Colonic mucosa (tissue), 4 donors: ENCODE data around the gene ARMC3. TPM values are rescaled to one million over a fixed set of nuclear protein-coding genes. Genes with fewer than 3 reads are reported as not detected.
"Not testable (repeated sequence)": the region's sequence is repeated elsewhere in the genome, so short reads cannot be mapped to it uniquely, and the experiment has no call there.

Experiments used
- DNase-seq: peaks from one replicate; pipeline ENCODE4 v3.0.0-alpha.2; 2020
- H3K27ac ChIP-seq: fragments of 200-600 bp; one replicate; pipeline ENCODE4 v1.8.0; 2021
- H3K27me3 ChIP-seq: fragments of 200-600 bp; one replicate; pipeline ENCODE4 v1.8.0; 2021
- H3K36me3 ChIP-seq: fragments of 200-600 bp; one replicate; pipeline ENCODE4 v1.8.0; 2021
- H3K4me1 ChIP-seq: fragments of 200-600 bp; one replicate; pipeline ENCODE4 v1.8.0; 2021; ENCODE audit warnings: mild to moderate bottlenecking
- H3K4me3 ChIP-seq: fragments of 200-600 bp; one replicate; pipeline ENCODE4 v1.8.0; 2021
- H3K9ac ChIP-seq, 2 donors: one replicate each; pipeline ENCODE4 v1.7.0; 2013; ENCODE audit warnings: control low read depth in 2 of 2, low read depth in 2 of 2, low read length in 2 of 2
- H3K9me3 ChIP-seq: fragments of 200-600 bp; one replicate; pipeline ENCODE4 v1.8.0; 2021
- CTCF ChIP-seq: fragments of 200-600 bp; IDR thresholded peaks from one replicate; pipeline ENCODE4 v1.8.0; 2022; ENCODE audit warnings: antibody characterized with exemption, mild to moderate bottlenecking
- intact Hi-C: fragments of 100-400 bp; cut with DNase I; formaldehyde crosslinking; loops from one replicate; pipeline ENCODE4 v1.14.1; 2022
- total RNA-seq, 2 donors: library from RNA; stranded (reverse); fragmentation: NEBNext Ultra II Directional in 1 of 2; extraction: Animal tissue kit (Norgen Biotek cat#: 25700) in 1 of 2; gene quantifications; one replicate each; pipeline ENCODE4 v1.2.1, GENCODE V29; 2021
- donor health status: healthy.
- donor health status: DM: no; HTN: no; CAD: no.
- donor health status: DM: no; HTN: no; CAD: no.

The ARMC3 gene
- total RNA-seq, 2 donors from 2014 or later = not detected

GRCh38 chr10:22897371-22897770 is 30.5 kb upstream of the ARMC3 start:
- no peak for TF ChIP-seq CTCF
- no peaks in the 10 kb centered on the region for H3K9me3 ChIP-seq
- H3K27me3 ChIP-seq = no peaks in the 10 kb centered on the region
- H3K4me1 ChIP-seq = no peaks in the 10 kb centered on the region
- no peaks in the 10 kb centered on the region for H3K36me3 ChIP-seq
- intact Hi-C loops = no loop called here
- H3K9ac ChIP-seq = no peak overlapping the region
- DNase-seq = no peak
- H3K4me3 ChIP-seq = no peak overlapping the region
- no peak overlapping the region for H3K27ac ChIP-seq

GRCh38 chr10:22899307-22899706 is 28.5 kb upstream of the ARMC3 start:
- Histone ChIP-seq H3K27me3 (no peaks in the 10 kb centered on the region), H3K4me1 (no peaks in the 10 kb centered on the region), H3K27ac (no peak overlapping the region), H3K4me3 (no peak overlapping the region), H3K36me3 (no peaks in the 10 kb centered on the region), H3K9me3 (no peaks in the 10 kb centered on the region), H3K9ac (no peak overlapping the region)
- no peak for TF ChIP-seq CTCF
- no peak for DNase-seq
- intact Hi-C loops = no loop called here

GRCh38 chr10:22899775-22900174 is 28.1 kb upstream of the ARMC3 start:
- Histone ChIP-seq H3K27me3 (no peaks in the 10 kb centered on the region), H3K36me3 (no peaks in the 10 kb centered on the region), H3K9me3 (no peaks in the 10 kb centered on the region), H3K27ac (no peak overlapping the region), H3K4me3 (no peak overlapping the region), H3K4me1 (no peaks in the 10 kb centered on the region), H3K9ac (no peak overlapping the region)
- no peak for TF ChIP-seq CTCF
- DNase-seq = no peak
- intact Hi-C loops = no loop called here

- Histone ChIP-seq H3K4me3 (no peak overlapping the region), H3K9me3 (no peaks in the 10 kb centered on the region), H3K9ac (no peak overlapping the region), H3K4me1 (no peaks in the 10 kb centered on the region), H3K27me3 (no peaks in the 10 kb centered on the region), H3K36me3 (no peaks in the 10 kb centered on the region), H3K27ac (no peak overlapping the region)
- DNase-seq = no peak
- TF ChIP-seq CTCF = no peak
- intact Hi-C loops = no loop called here
Observed at GRCh38 chr10:22900841-22901601, 26.8 kb upstream of the ARMC3 start.

DNA sequence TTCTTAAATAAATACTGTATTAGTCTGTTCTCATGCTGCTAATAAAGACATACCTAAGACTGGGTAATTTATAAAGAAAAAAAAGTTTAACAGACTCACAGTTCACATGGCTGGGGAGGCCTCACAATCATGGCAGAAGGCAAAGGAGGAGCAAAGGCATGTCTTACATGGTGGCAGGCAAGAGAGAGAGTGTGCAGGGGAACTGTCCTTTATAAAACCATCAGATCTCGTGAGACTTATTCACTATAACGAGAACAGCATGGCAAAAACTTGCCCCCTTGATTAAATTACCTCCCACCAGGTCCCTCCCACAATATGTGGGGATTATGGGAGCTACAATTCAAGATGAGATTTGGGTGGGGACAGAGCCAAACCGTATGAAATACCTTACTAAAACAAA is 25.7 kb upstream of the ARMC3 start:
- H3K27me3 ChIP-seq, intact Hi-C loops, H3K4me1 ChIP-seq, H3K36me3 ChIP-seq, H3K9ac ChIP-seq, H3K4me3 ChIP-seq, H3K27ac ChIP-seq, H3K9me3 ChIP-seq, DNase-seq: not testable (repeated sequence)

GRCh38 chr10:22903694-22904093 is 24.2 kb upstream of the ARMC3 start:
- H3K27ac ChIP-seq = no peak overlapping the region
- no peak for TF ChIP-seq CTCF
- no peak overlapping the region for H3K4me3 ChIP-seq
- intact Hi-C loops = no loop called here
- H3K9me3 ChIP-seq = no peaks in the 10 kb centered on the region
- DNase-seq = no peak
- H3K27me3 ChIP-seq = no peaks in the 10 kb centered on the region
- H3K4me1 ChIP-seq = no peaks in the 10 kb centered on the region
- H3K36me3 ChIP-seq = no peaks in the 10 kb centered on the region
- no peak overlapping the region for H3K9ac ChIP-seq
